ENCODE data around the gene MORF4L2.

The MORF4L2 gene, protein sequence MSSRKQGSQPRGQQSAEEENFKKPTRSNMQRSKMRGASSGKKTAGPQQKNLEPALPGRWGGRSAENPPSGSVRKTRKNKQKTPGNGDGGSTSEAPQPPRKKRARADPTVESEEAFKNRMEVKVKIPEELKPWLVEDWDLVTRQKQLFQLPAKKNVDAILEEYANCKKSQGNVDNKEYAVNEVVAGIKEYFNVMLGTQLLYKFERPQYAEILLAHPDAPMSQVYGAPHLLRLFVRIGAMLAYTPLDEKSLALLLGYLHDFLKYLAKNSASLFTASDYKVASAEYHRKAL

DNA sequence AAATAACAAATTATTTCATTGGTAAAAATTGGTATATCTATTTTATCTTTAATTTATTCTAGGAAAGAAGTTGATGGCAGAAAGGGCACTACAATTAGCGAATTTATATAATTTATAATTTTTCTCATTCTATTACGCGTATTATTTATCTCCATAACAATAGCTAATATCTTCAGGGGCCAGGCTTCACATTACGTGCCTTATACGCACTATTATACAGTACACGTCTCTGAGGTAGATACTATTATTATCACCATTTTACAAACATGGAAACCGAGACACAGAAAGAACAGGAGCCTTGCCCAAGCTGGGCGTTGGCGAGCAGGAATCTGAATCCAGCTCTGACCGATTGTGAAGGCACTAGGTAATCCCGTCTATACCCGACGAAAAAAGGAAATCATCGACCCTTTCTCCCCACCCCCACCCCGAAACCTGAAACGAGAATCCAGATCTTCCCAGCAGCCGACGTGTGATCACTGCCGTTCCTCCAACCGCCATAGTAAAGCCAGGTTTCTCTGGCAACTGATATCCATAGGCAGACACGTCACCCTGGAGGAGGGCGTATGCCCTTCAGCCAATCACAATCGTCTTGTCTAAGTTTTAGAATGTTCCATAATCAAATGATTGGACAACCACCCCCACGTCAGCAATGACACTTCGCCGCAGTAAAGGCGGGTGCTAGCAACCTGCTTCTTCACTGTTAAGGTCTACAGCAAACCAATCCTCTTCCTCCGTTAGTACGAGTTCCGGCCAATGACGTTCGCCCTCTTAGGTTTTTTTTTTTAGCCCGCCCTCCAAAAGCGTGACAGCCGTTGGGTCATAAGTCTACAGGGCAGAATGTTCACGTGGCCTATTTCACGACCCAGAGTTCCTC lies at the start of gene MORF4L2:
TSS of gene MORF4L2 (minus strand) at position 501 of the 874 bp plus-strand sequence. CDS start 9,672 bp downstream, outside the sequence.
- no peaks in the 10 kb centered on the region for H3K9me3 Mint-ChIP-seq
- H3K36me3 Mint-ChIP-seq (ENCODE audit: low read depth): peaks cover 8% of the 10 kb centered on the region
- peaks cover 4% of the 10 kb centered on the region for H3K4me1 Mint-ChIP-seq (ENCODE audit: low read depth)
- intact Hi-C loops (cut with micrococcal nuclease): loop anchor here (5.0 to 10.0 kb wide), 4 partner anchors 59 to 468 kb away; partner anchors contain the start of genes SLC25A53, TCEAL1 and TCEAL3
- no peaks in the 10 kb centered on the region for H3K27me3 Mint-ChIP-seq
- H3K4me3 Mint-ChIP-seq: peak within 1 kb of the TSS; percentile 64
- no peak within 1 kb of the TSS for H3K27ac Mint-ChIP-seq

DNA sequence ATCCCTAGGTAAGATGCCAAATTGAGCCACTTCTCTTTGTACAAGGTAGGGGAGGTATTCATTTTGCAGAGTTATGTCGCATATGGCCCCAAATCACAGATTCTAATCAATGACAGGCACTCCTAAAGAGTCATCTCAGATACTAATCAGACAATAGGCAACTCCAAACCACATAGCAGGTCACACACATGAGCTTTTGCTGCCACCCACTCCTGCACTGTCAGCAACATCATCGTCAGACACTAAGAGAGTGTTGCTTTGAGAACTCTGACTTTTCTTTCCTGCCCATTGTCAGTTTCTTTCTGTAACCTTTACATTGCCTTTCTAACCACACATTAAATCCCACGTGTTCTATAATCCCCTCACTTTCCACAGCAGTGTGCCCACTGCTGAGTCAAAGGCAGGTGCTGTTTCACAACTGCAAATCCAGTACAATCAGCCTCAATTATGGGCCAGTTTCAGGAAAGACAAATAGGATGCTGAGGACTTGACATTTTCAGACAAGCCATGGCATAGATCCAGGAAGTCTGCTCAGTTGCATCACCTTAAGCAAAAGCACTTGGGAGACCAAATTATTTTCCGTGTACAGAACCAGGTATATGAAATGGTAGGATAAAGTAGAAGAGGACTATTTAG lies 47.7 kb upstream of the MORF4L2 start:
- intact Hi-C loops (cut with micrococcal nuclease): no loop called here
- H3K36me3 Mint-ChIP-seq (ENCODE audit: low read depth): no peaks in the 10 kb centered on the region

GRCh38 chrX:103733017-103733416 lies 46.5 kb upstream of the MORF4L2 start:
- Mint-ChIP-seq H3K27ac (no peak overlapping the region), H3K27me3 (no peaks in the 10 kb centered on the region), H3K4me1 (ENCODE audit: low read depth) (peaks cover 31% of the 10 kb centered on the region), H3K36me3 (ENCODE audit: low read depth) (no peaks in the 10 kb centered on the region), H3K9me3 (no peaks in the 10 kb centered on the region), H3K4me3 (no peak overlapping the region)
- intact Hi-C loops (cut with micrococcal nuclease): no loop called here

More for the DNA sequence above, 47.7 kb upstream of the MORF4L2 start:
- H3K27me3 Mint-ChIP-seq: no peaks in the 10 kb centered on the region
- peaks cover 28% of the 10 kb centered on the region for H3K4me1 Mint-ChIP-seq (ENCODE audit: low read depth)
- H3K4me3 Mint-ChIP-seq: no peak overlapping the region
- no peak overlapping the region for H3K27ac Mint-ChIP-seq
- H3K9me3 Mint-ChIP-seq: no peaks in the 10 kb centered on the region

- Mint-ChIP-seq H3K36me3 (ENCODE audit: low read depth) (no peaks in the 10 kb centered on the region), H3K9me3 (no peaks in the 10 kb centered on the region)
- intact Hi-C loops (cut with micrococcal nuclease): no loop called here
Observed at GRCh38 chrX:103730796-103731493, 44.4 kb upstream of the MORF4L2 start.

GRCh38 chrX:103730147-103730795 lies 43.8 kb upstream of the MORF4L2 start:
- intact Hi-C loops (cut with micrococcal nuclease): no loop called here
- Mint-ChIP-seq H3K27ac (peak overlapping the region; percentile 50), H3K4me3 (no peak overlapping the region)

More at GRCh38 chrX:103730796-103731493, 44.4 kb upstream of the MORF4L2 start:
- H3K27ac Mint-ChIP-seq: peak overlapping the region; percentile 24
- no peaks in the 10 kb centered on the region for H3K27me3 Mint-ChIP-seq
- H3K4me3 Mint-ChIP-seq: no peak overlapping the region
- H3K4me1 Mint-ChIP-seq (ENCODE audit: low read depth): peaks cover 31% of the 10 kb centered on the region

GRCh38 chrX:103729015-103729414 lies 42.5 kb upstream of the MORF4L2 start:
- Mint-ChIP-seq H3K4me3 (no peak overlapping the region), H3K4me1 (ENCODE audit: low read depth) (peaks cover 31% of the 10 kb centered on the region), H3K27ac (no peak overlapping the region), H3K36me3 (ENCODE audit: low read depth) (no peaks in the 10 kb centered on the region), H3K27me3 (no peaks in the 10 kb centered on the region), H3K9me3 (no peaks in the 10 kb centered on the region)
- intact Hi-C loops (cut with micrococcal nuclease): no loop called here

More at GRCh38 chrX:103730147-103730795, 43.8 kb upstream of the MORF4L2 start:
- no peaks in the 10 kb centered on the region for H3K36me3 Mint-ChIP-seq (ENCODE audit: low read depth)
- peaks cover 31% of the 10 kb centered on the region for H3K4me1 Mint-ChIP-seq (ENCODE audit: low read depth)
- no peaks in the 10 kb centered on the region for H3K9me3 Mint-ChIP-seq
- H3K27me3 Mint-ChIP-seq: no peaks in the 10 kb centered on the region

DNA sequence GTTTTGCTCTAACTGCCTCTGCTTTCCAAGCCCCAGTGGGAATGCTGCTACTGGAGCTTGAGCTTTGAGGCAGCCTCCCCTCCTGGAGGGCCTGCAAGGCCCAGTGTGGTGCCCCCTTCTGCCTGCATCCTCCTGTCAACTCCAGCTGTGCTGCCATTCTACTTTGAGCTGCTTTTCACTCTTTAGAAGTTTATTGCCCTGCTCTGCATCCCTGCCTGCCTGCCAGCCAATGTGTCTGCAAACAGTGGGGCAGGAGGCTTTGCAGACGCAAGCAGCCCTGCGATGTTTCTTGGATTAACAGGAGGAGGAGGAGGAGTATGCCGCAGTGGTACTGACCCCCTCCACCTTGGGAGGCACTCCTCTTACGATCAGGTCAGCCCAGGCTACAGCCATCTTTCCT lies 40.6 kb upstream of the MORF4L2 start:
- H3K4me3 Mint-ChIP-seq: no peak overlapping the region
- H3K9me3 Mint-ChIP-seq: no peaks in the 10 kb centered on the region
- H3K27me3 Mint-ChIP-seq: no peaks in the 10 kb centered on the region
- H3K27ac Mint-ChIP-seq: no peak overlapping the region
- no peaks in the 10 kb centered on the region for H3K36me3 Mint-ChIP-seq (ENCODE audit: low read depth)
- intact Hi-C loops (cut with micrococcal nuclease): no loop called here
- peaks cover 30% of the 10 kb centered on the region for H3K4me1 Mint-ChIP-seq (ENCODE audit: low read depth)

GRCh38 chrX:103726477-103726876 lies 40.0 kb upstream of the MORF4L2 start:
- intact Hi-C loops (cut with micrococcal nuclease): no loop called here
- H3K36me3 Mint-ChIP-seq (ENCODE audit: low read depth): no peaks in the 10 kb centered on the region
- no peak overlapping the region for H3K27ac Mint-ChIP-seq
- H3K4me1 Mint-ChIP-seq (ENCODE audit: low read depth): peaks cover 25% of the 10 kb centered on the region
- no peaks in the 10 kb centered on the region for H3K27me3 Mint-ChIP-seq
- no peaks in the 10 kb centered on the region for H3K9me3 Mint-ChIP-seq
- H3K4me3 Mint-ChIP-seq: no peak overlapping the region

DNA sequence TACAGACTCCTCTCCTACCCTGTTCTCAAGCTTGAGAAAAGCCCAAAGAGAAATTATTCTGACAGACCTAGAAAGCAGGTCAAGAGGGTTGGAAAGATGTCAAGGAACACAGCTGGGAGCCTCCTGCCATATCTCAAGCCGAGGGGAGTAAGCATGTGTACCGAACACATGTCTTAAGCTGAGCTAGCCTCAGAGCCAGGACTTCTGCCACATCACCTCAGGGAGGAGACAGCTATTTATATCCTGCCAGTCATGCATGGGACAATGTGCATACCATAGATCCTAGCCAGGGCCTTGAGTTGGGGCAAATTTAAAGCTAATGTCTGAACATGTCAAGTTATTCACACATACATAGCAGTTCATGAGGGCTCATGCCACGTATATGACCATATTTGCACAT lies 36.0 kb upstream of the MORF4L2 start:
- intact Hi-C loops (cut with micrococcal nuclease): no loop called here
- no peak overlapping the region for H3K4me3 Mint-ChIP-seq
- no peak overlapping the region for H3K27ac Mint-ChIP-seq
- no peaks in the 10 kb centered on the region for H3K27me3 Mint-ChIP-seq
- H3K9me3 Mint-ChIP-seq: no peaks in the 10 kb centered on the region
- H3K4me1 Mint-ChIP-seq (ENCODE audit: low read depth): no peaks in the 10 kb centered on the region
- no peaks in the 10 kb centered on the region for H3K36me3 Mint-ChIP-seq (ENCODE audit: low read depth)

DNA sequence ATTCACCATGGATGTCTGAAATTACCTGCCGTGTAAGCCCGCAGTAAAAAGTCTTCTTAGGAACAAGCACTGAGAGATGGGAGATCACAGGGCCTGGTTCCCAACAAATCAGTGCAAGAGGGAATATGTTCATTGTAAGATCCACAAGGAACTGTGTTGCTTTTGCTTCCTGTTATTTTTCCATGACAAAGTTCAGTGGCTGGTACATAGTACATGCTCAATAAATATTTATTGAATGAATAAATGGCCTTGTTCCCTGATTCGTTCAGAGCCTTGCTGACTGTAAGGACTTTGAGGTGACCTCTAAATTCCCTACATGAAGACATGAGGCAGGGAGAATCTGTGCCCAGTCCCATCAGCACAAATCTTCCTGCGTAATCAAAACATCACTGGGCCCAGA lies 31.6 kb upstream of the MORF4L2 start:
- Mint-ChIP-seq H3K27me3 (no peaks in the 10 kb centered on the region), H3K4me1 (ENCODE audit: low read depth) (no peaks in the 10 kb centered on the region), H3K27ac (no peak overlapping the region), H3K36me3 (ENCODE audit: low read depth) (no peaks in the 10 kb centered on the region), H3K9me3 (no peaks in the 10 kb centered on the region), H3K4me3 (no peak overlapping the region)
- intact Hi-C loops (cut with micrococcal nuclease): no loop called here

- no peaks in the 10 kb centered on the region for H3K36me3 Mint-ChIP-seq (ENCODE audit: low read depth)
Observed at GRCh38 chrX:103716962-103717361, 30.5 kb upstream of the MORF4L2 start.

DNA sequence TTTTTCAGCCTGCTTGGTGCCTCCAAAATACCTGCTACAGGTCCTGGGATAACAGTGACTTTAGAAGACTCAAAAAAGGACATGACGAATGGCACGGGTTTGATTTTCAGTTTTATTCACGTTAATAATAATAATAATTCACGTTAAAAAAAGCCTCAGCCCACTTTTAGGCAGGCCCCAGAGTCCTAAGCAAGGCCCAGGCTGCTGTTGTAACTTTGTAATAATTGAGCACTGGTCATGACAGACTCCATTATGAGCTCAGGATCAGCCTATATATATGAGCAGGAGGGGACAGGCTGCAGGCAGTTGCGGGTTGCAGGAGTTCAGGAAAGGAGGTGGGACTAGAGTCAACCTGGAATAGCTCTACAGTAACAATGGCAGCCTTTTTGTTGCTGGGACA lies 24.1 kb upstream of the MORF4L2 start, which contains the start of gene TMEM31:
TSS of gene TMEM31 (plus strand) at position 301 of the 400 bp plus-strand sequence. CDS start 1,350 bp downstream, outside the sequence.
- Mint-ChIP-seq H3K9me3 (no peaks in the 10 kb centered on the region), H3K27ac (no peak within 1 kb of the TSS), H3K36me3 (ENCODE audit: low read depth) (no peaks in the 10 kb centered on the region), H3K4me3 (no peak within 1 kb of the TSS), H3K27me3 (no peaks in the 10 kb centered on the region), H3K4me1 (ENCODE audit: low read depth) (no peaks in the 10 kb centered on the region)
- intact Hi-C loops (cut with micrococcal nuclease): loop anchor here (5.0 kb wide), 1 partner anchor 107 kb away; no protein-coding TSS in a partner anchor

More at GRCh38 chrX:103716962-103717361, 30.5 kb upstream of the MORF4L2 start:
- intact Hi-C loops (cut with micrococcal nuclease): no loop called here
- Mint-ChIP-seq H3K4me1 (ENCODE audit: low read depth) (no peaks in the 10 kb centered on the region), H3K27ac (no peak overlapping the region), H3K9me3 (no peaks in the 10 kb centered on the region), H3K4me3 (no peak overlapping the region), H3K27me3 (no peaks in the 10 kb centered on the region)

DNA sequence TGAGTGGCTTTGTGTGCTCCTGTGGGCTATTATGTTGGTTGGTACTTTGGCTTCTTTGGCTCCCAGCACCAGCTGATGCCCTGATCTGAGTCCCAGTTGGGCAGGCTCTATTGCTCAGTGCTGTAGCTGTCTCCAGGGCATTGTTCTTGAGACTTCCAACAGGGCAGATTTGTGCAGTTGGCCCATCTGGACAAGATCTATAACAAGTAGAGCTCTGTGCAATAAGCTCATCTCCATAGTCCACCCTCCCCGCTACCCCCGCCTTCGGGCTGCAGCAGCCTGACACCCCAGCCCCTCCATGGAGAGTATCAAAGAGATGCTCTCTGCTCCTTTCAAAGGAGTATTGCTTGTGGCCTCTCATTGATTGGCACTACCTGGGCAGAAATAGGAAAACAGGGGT lies 18.4 kb upstream of the MORF4L2 start:
- Mint-ChIP-seq H3K9me3 (no peaks in the 10 kb centered on the region), H3K36me3 (ENCODE audit: low read depth) (no peaks in the 10 kb centered on the region), H3K4me3 (no peak overlapping the region), H3K27ac (no peak overlapping the region), H3K27me3 (no peaks in the 10 kb centered on the region), H3K4me1 (ENCODE audit: low read depth) (no peaks in the 10 kb centered on the region)
- intact Hi-C loops (cut with micrococcal nuclease): no loop called here

All from dendritic cell treated with granulocyte-macrophage colony-stimulating factor and Interleukin-4, amounts not matched to agents 40 ng/mL and 50 ng/mL, for 4 days (primary cell).